ENCODE results near the gene CROCC2. TPM values are rescaled to one million over a fixed set of nuclear protein-coding genes. Genes with fewer than 3 reads are reported as not detected.

The CROCC2 gene
- polyA plus RNA-seq, 6 donors from 2014 or later: not detected

GRCh38 chr2:241039416-241039815 is 133.3 kb downstream of the CROCC2 start:
- Mint-ChIP-seq H3K27me3 (no peaks in the 10 kb centered on the region), H3K9me3 (peaks cover 0 to 2% (median 0%) of the 10 kb centered on the region in 7 donors), H3K4me1 (peaks cover 27 to 57% (median 45%) of the 10 kb centered on the region in 3 donors), H3K4me3 (peak overlapping the region in 2 of 8 donors; percentile 22 to 71), H3K27ac (peak overlapping the region; percentile 81 to 99 (median 90)), H3K36me3 (no peaks in the 10 kb centered on the region)
- DNase-seq (no peak), ATAC-seq (ENCODE audit: low read depth in 2 of 2) (no peak)

- peaks cover 27 to 57% (median 45%) of the 10 kb centered on the region in 3 donors for H3K4me1 Mint-ChIP-seq
- peak overlapping the region; percentile 93 to 99 (median 98) for H3K27ac Mint-ChIP-seq
- peak overlapping the region in 4 of 8 donors; percentile 22 to 63 (median 44) for H3K4me3 Mint-ChIP-seq
- ATAC-seq (ENCODE audit: low read depth in 2 of 2): no peak
- H3K9me3 Mint-ChIP-seq: peaks cover 0 to 5% (median 1%) of the 10 kb centered on the region in 7 donors
- no peaks in the 10 kb centered on the region for H3K27me3 Mint-ChIP-seq
- no peak for DNase-seq
- peaks cover 4% of the 10 kb centered on the region in 2 donors for H3K36me3 Mint-ChIP-seq
These were observed 134.1 kb downstream of the CROCC2 start for GRCh38 chr2:241040081-241040803.

GRCh38 chr2:241041589-241042158 is 135.5 kb downstream of the CROCC2 start:
- Mint-ChIP-seq H3K36me3 (peaks cover 5 to 6% of the 10 kb centered on the region in 2 donors), H3K4me3 (peak overlapping the region; percentile 49 to 85 (median 68)), H3K9me3 (peaks cover 0 to 11% (median 2%) of the 10 kb centered on the region in 7 donors), H3K4me1 (peaks cover 27 to 57% (median 45%) of the 10 kb centered on the region in 3 donors), H3K27me3 (no peaks in the 10 kb centered on the region), H3K27ac (peak overlapping the region; percentile 93 to 99 (median 98))
- peak; percentile 83 for DNase-seq
- peak; percentile 81 to 88 for ATAC-seq (ENCODE audit: low read depth in 2 of 2)

Other genes with a start within 250 kb of the CROCC2 start
- gene AQP12B, start 223.5 kb upstream of the CROCC2 start, polyA plus RNA-seq (ENCODE audit: low read depth in 6 of 6): not detected
- gene AQP12A, start 214.5 kb upstream of the CROCC2 start, polyA plus RNA-seq (ENCODE audit: low read depth in 6 of 6): not detected
- not detected for gene KIF1A, start 86.1 kb upstream of the CROCC2 start, polyA plus RNA-seq (ENCODE audit: low read depth in 6 of 6)
- gene AGXT, start 37.5 kb upstream of the CROCC2 start, polyA plus RNA-seq (ENCODE audit: low read depth in 6 of 6): not detected
- gene MAB21L4, start 10.2 kb upstream of the CROCC2 start, polyA plus RNA-seq (ENCODE audit: low read depth in 6 of 6): not detected
- gene SNED1, start 92.3 kb downstream of the CROCC2 start, polyA plus RNA-seq (ENCODE audit: low read depth in 6 of 6): 1 to 10 TPM in 5 of 6 donors, under 1 TPM in 1; 0.75 to 3.2 (median 1.3) TPM
- gene MTERF4, start 196.0 kb downstream of the CROCC2 start, polyA plus RNA-seq (ENCODE audit: low read depth in 6 of 6): 10 to 100 TPM; 45.7 to 71.2 (median 58.3) TPM
- 10 to 100 TPM in 2 of 6 donors, 1 to 10 TPM in 4; 3.9 to 17.4 (median 9.1) TPM for gene PASK, start 243.1 kb downstream of the CROCC2 start, polyA plus RNA-seq (ENCODE audit: low read depth in 6 of 6)
- gene PPP1R7, start 244.1 kb downstream of the CROCC2 start, polyA plus RNA-seq (ENCODE audit: low read depth in 6 of 6): 100 to 1,000 TPM in 5 of 6 donors, 10 to 100 TPM in 1; 96.4 to 130 (median 112) TPM

Measured in naive B cell (primary cell).